Heart left ventricle (tissue), 13 donors: ENCODE data around the gene SPEG.

Experiments
- CTCF ChIP-seq, 12 donors: fragments of 200-600 bp; sonication (generic) in 4 of 12; IDR thresholded peaks; one replicate each; pipeline versions ENCODE4 v1.5.0 to v1.8.0; 2018 to 2022; ENCODE audit warnings: antibody characterized with exemption in 12 of 12, mild to moderate bottlenecking in 5 of 12
- POLR2A ChIP-seq, 2 donors: fragments of 450-650 bp; IDR thresholded peaks; one replicate each; pipeline ENCODE4 v1.6.1; 2017; ENCODE audit warnings: antibody characterized with exemption in 2 of 2, mild to moderate bottlenecking in 2 of 2, moderate library complexity in 2 of 2
- donor health status: ischemic (EF 13 %, LVEDD 7.1; RV severe dilation, severe dysfunction).
- donor health status: DM: no; HTN: yes; CAD: no.
- donor health status: DM: no; HTN: no; CAD: no.
- donor health status: ischemic (EF 25% LVEDD 6.9; RV normal size, moderate dysfunction).
- donor health status: ischemic (EF 25% LVEDD 5.7; RV mildly dilated, moderate dysfunction).
- donor health status: ischemic (EF 35%, LVEDD 5.7; RV mildly dilated, moderate dysfunction).
- donor health status: nonischemic (EF 11% LVEDD 7.7; RV severe dilation, severe dysfunction).
- donor health status: DM: yes; HTN: yes; CAD: no.
- donor health status: PGD.
- donor health status: ischemic (EF 29% LVEDD 5.4; RV normal size, mild dysfunction).
- donor health status: nonischemic (EF 23%, LVEDD 6.1; RV moderate dilation, normal function).

- TF ChIP-seq CTCF (IDR thresholded peaks at IDR 0.05) = no peak
- TF ChIP-seq POLR2A (IDR thresholded peaks at IDR 0.05) = no peak
Measured at GRCh38 chr2:219538956-219539788, 104.5 kb downstream of the SPEG start.
